Measurements from ENCODE around the gene NOC4L.

The NOC4L gene

DNA sequence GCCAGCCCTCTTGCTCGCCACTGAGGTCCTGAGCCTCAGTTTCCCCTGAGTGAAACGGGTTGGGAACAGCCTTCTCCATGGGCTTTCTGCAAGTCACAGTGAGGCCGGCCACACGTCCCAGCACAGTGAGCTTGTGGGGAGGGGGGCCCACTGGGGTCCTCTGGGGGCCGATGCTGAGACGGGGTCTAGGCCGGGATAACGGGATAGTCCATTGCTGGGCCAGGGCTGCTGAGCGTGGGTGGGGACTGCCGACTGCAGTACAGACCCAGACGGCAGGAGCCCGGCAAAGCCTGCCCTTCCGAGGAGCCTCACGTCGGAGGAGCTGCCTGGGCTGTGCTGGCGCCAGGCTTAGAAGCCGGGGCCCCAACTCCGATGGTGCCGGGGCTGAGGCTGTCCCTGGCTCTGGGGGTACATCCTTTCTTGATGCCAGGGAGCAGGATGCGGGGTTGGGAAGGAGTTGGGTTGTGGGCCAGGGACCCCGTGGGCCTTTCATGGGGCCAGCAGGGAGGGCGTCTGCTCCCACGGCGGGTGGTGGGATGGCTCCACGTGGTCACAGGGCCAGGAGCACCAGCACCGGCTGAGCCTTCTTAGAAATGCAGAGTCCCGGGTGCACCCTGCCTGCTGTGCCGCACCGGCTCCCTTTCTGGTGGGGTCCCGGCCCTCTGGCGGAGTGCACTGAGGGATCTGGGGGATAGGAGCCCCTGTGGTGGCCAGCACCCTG, 24.2 kb downstream of the NOC4L start:
- H3K27ac ChIP-seq, result no peak overlapping the region
- TF ChIP-seq, protein P1, sequence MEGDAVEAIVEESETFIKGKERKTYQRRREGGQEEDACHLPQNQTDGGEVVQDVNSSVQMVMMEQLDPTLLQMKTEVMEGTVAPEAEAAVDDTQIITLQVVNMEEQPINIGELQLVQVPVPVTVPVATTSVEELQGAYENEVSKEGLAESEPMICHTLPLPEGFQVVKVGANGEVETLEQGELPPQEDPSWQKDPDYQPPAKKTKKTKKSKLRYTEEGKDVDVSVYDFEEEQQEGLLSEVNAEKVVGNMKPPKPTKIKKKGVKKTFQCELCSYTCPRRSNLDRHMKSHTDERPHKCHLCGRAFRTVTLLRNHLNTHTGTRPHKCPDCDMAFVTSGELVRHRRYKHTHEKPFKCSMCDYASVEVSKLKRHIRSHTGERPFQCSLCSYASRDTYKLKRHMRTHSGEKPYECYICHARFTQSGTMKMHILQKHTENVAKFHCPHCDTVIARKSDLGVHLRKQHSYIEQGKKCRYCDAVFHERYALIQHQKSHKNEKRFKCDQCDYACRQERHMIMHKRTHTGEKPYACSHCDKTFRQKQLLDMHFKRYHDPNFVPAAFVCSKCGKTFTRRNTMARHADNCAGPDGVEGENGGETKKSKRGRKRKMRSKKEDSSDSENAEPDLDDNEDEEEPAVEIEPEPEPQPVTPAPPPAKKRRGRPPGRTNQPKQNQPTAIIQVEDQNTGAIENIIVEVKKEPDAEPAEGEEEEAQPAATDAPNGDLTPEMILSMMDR (IDR thresholded peaks at IDR 0.05), result no peak
- no peak for TF ChIP-seq ZFX (IDR thresholded peaks at IDR 0.05; ENCODE audit: borderline replicate concordance)

DNA sequence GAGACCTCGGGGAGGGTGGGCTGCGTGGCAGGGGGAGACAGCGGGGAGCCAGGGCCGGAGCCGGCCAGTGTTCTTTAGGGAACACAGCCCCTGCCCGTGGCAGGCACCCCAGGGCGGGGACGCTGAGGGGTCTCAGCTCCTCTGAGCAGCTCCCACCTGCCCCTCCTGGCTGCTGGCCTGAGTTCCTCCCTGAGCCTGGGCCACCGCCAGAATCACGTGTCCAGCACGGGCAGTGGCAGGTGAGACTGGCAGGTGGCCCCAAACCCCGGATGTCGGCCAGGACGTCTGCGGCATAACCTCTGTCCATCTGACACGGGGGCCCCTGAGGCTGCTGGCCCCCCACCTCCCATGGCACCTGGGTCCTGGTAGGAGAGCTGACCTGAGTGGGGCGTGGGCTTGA, 25.1 kb downstream of the NOC4L start:
- TF ChIP-seq, protein P1 (IDR thresholded peaks at IDR 0.05), result no peak
- TF ChIP-seq ZFX (IDR thresholded peaks at IDR 0.05; ENCODE audit: borderline replicate concordance), result no peak
- no peak overlapping the region for H3K27ac ChIP-seq

DNA sequence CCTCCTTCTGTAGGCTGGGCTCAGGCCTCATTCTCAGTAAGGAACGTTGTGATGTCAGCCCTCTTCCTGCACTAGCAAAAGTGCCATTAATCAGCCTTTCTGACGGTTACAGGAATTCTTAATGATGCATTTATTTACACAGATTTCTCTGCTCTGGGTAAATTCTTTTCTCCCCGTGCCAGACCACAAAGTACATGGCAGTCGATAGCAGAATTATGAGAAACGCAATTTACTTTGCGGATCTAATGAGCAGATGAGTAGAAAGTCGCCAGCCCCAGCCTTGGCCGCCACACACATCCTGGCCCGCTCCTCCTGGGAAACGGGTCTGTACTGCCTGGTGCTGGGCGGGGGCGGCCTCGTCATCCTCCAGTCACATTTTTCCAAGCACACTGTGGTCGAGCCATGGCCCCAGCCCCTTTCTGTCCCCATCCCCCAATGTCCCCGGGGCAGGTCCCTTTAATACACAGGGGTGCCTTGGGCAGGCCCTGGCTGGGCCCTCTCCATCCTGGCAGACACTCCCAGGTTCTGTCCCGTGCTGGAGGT, 25.9 kb downstream of the NOC4L start:
- H3K27ac ChIP-seq, result no peak overlapping the region
- TF ChIP-seq ZFX (IDR thresholded peaks at IDR 0.05; ENCODE audit: borderline replicate concordance), result no peak
- TF ChIP-seq, protein P1 (IDR thresholded peaks at IDR 0.05), result no peak

DNA sequence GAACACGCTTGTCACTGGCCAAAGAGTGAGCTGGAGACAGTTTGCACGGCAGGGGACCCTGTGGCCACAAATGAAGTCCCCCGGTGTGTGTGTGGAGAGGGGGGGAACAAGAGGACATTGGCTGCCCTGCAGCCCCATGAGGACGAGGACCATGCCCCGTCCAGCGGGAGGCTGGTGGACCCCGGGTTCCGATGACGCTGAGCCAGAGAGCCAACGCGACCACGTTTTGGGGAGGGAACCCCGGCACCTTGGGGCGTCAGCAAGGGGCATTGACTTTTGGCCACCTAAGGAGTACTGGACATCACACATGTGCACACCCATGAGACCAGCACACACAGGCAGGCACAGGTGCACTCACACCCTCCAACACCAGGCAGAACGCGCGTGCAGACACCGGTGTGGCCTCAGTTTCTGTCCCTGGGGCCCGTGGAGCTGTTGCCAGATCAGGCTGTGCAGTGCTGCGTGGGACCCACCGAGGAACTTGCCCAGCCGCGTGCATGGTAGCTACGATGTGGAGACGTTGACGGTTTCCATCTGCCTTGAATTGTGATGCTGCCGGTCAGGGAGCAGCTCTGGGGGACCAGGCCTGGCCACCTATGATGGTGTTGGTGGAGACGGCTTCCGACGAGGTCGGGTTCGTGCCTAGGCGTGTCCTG, 26.5 kb downstream of the NOC4L start:
- TF ChIP-seq, protein P1 (IDR thresholded peaks at IDR 0.05), result no peak
- no peak for TF ChIP-seq ZFX (IDR thresholded peaks at IDR 0.05; ENCODE audit: borderline replicate concordance)
- no peak overlapping the region for H3K27ac ChIP-seq

DNA sequence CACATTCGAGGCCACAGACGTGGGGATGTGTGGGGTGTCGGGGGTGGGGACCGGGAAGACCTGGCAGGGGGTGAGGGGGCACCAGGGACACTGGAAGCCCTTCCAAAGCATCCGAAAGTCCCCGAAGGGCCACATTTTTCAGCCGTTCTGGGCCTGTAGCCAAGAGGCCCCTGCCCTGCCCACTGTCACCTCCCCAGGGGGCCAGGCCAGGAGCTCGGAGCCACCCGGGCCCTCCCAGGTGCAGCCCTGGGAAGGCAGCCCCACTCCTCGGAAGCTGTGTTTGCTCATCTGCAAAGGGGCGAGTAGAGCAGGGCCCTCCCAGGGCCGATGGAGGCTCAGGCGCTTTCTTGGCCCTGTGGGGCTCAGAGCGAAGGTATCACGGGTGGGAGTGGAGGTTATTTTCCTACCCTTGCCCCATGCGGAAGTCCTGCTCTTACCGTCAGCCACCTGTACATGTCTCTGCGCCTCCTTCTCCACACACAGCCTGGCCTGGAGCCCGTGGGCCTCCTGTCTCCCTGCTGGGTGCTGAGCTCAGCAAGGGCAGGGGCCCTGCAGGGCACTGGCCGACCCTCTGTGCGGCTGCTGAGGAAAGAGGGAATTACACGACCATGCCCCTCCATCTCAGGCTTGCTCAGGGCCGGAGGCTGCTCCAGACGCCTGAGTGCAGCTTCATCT, 27.2 kb downstream of the NOC4L start:
- H3K27ac ChIP-seq, result no peak overlapping the region
- TF ChIP-seq, protein P1 (IDR thresholded peaks at IDR 0.05), result no peak
- no peak for TF ChIP-seq ZFX (IDR thresholded peaks at IDR 0.05; ENCODE audit: borderline replicate concordance)

DNA sequence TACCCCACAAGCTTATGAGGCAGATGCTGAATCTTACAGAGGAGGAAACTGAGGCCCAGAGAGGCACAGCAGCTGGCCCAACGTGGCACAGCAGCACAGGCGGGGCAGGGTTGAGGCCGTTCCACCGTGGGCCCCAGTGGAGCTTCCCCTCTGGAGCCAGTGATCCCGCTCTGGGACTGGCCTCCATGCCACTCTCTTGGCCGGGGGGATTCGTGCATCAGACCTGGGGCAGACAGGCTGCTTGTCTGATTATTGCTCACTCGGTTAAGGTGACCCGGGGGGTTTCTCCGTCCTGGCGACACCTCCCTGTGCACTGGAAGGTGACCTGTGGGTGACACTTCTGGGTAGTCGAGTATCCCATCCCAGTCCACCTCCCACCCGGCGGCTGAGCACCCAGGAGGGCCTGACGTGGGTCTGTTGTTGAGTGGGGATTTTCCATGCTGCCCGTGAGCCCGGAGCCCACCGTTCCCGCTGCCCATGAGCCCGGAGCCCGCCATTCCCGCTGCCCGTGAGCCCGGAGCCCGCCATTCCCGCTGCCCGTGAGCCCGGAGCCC, 27.8 kb downstream of the NOC4L start:
- no peak for TF ChIP-seq ZFX (IDR thresholded peaks at IDR 0.05; ENCODE audit: borderline replicate concordance)
- TF ChIP-seq, protein P1 (IDR thresholded peaks at IDR 0.05), result no peak
- no peak overlapping the region for H3K27ac ChIP-seq
